Right lobe of liver (tissue), 6 donors: Measurements from ENCODE around the gene PGLYRP1. TPM values are rescaled to one million over a fixed set of nuclear protein-coding genes. Genes with fewer than 3 reads are reported as not detected.

Experiments
- ATAC-seq, 4 donors: fragments of 200-7000 bp; cut with Tn5 transposase; one replicate each; pipeline ENCODE4 v1.9.1; 2020; ENCODE audit warnings: mild to moderate bottlenecking in 4 of 4, moderate library complexity in 4 of 4
- DNase-seq, 3 donors: peaks; one replicate each; pipeline ENCODE4 v3.0.0-alpha.2; 2020
- H3K27ac ChIP-seq, 3 donors: fragments of 200-600 bp; one replicate each; pipeline ENCODE4 v1.8.0; 2022
- H3K27me3 ChIP-seq, 2 donors: fragments of 200-600 bp; one replicate each; pipeline ENCODE4 v1.8.0; 2022
- H3K36me3 ChIP-seq, 4 donors: fragments of 200-600 bp; sonication (generic) in 1 of 4; one replicate each; pipeline versions ENCODE4 v1.5.1 to v1.8.0; 2017 to 2022; ENCODE audit warnings: control low read depth in 1 of 4
- H3K4me1 ChIP-seq, 4 donors: fragments of 200-600 bp; sonication (generic) in 1 of 4; one replicate each; pipeline versions ENCODE4 v1.5.1 to v1.8.0; 2017 to 2022; ENCODE audit warnings: control low read depth in 1 of 4
- H3K4me3 ChIP-seq, 3 donors: fragments of 200-600 bp; one replicate each; pipeline ENCODE4 v1.8.0; 2022
- H3K9me3 ChIP-seq, 4 donors: fragments of 200-600 bp; sonication (generic) in 1 of 4; one replicate each; pipeline versions ENCODE4 v1.5.1 to v1.8.0; 2017 to 2022; ENCODE audit warnings: control low read depth in 1 of 4
- POLR2A ChIP-seq: fragments of 450-650 bp; IDR thresholded peaks from one replicate; pipeline ENCODE4 v1.6.1; 2017; ENCODE audit warnings: antibody characterized with exemption, mild to moderate bottlenecking
- WGBS: methylation state at CpG from one replicate; pipeline ENCODE4 v1.1.6; 2018; ENCODE audit warnings: low coverage, low lambda C conversion rate; ENCODE audit not compliant: insufficient coverage; ENCODE audit errors: missing lambda C conversion rate; 5-methylcytosine and 5-hydroxymethylcytosine counted together
- intact Hi-C, 2 donors: fragments of 100-400 bp; cut with DNase I; formaldehyde crosslinking; loops; one replicate each; pipeline versions ENCODE4 v1.11.2 to v1.14.1; 2022
- total RNA-seq, 6 experiments: library from RNA; depleted of rRNA in 2 of 6; stranded (reverse); fragments of >200 nt in 2 of 6; fragmentation: NEBNext Ultra II Directional in 3 of 6; extraction: Animal tissue kit (Norgen Biotek cat#: 25700) in 3 of 6; gene quantifications; one replicate each; pipeline versions ENCODE4 v1.1.0 to v1.2.4, GENCODE V29; 2016 to 2023
- TF ChIP-seq, protein P1 (sequence below), 4 donors: fragments of 200-600 bp in 3 of 4; fragments of 450-650 bp in 1 of 4; IDR thresholded peaks; one replicate each; pipeline versions ENCODE4 v1.5.1 to v1.8.0; 2016 to 2022; ENCODE audit warnings: antibody characterized with exemption in 4 of 4, mild to moderate bottlenecking in 2 of 4
- donor health status: DM: no; HTN: yes; CAD: no.
- donor health status: DM: no; HTN: no; CAD: no.
- donor health status: DM: no; HTN: no; CAD: no.
- donor health status: DM: no; HTN: yes; CAD: no.
- donor health status: DM: no; HTN: yes; CAD: no.

The PGLYRP1 gene
- total RNA-seq, 6 experiments from 2014 or later: 0.86 to 1.1 TPM; not detected in 4

DNA sequence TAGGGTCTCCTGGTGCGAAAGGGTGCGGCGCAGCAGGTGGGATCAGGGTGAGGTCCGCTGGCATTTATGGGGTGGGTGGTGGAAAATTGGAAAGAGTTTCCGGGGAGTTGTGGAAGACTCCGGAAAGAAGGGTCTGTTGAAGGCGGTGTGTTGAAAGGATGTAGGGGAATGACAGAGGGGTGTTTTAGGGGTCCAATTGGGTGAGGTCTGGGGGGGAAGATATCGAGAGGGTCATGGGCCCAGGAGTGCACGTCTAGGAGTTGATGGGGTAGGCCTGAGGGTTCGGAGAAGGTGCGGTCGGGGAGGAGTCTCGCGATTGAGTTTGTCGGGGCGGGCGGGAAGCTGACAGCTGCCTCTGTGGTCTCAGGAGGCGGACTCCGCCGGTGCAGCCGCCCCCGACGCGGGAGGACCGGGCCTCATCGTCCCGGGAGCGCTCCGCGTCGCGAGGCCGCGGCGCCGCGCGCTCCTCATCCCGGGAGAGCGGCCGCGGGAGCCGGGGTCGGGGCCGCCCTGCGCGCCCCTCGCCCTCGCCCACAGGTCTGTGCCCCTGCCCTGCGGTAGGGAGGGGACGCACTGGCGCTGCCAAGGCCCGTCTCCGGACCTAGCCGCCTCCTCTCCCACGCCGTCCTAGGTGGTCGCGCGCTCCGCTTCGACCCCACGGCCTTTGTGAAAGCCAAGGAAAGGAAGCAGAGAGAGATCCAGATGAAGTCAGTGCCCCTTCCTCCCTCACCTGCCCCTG is 7.0 kb downstream of the PGLYRP1 start:
- no peak overlapping the region for H3K27ac ChIP-seq
- WGBS: 12% methylated on average over 11 of the region's 63 CpGs
- H3K27me3 ChIP-seq: peaks cover 0 to 11% of the 10 kb centered on the region in 2 donors
- H3K4me3 ChIP-seq: peak overlapping the region; percentile 48 to 58 (median 53)
- peaks cover 0 to 21% (median 0%) of the 10 kb centered on the region in 4 donors for H3K4me1 ChIP-seq
- intact Hi-C loops: loop anchor here in 1 of 2 donors (10.0 kb wide), 1 partner anchor 191 kb away; no protein-coding TSS in a partner anchor
- no peaks in the 10 kb centered on the region for H3K36me3 ChIP-seq
- H3K9me3 ChIP-seq: no peaks in the 10 kb centered on the region
- DNase-seq (peak in 2 of 3 donors; percentile 34 to 54), ATAC-seq (peak in 3 of 4 donors; percentile 1 to 8 (median 3))
- no peak for TF ChIP-seq POLR2A
- TF ChIP-seq, protein P1, sequence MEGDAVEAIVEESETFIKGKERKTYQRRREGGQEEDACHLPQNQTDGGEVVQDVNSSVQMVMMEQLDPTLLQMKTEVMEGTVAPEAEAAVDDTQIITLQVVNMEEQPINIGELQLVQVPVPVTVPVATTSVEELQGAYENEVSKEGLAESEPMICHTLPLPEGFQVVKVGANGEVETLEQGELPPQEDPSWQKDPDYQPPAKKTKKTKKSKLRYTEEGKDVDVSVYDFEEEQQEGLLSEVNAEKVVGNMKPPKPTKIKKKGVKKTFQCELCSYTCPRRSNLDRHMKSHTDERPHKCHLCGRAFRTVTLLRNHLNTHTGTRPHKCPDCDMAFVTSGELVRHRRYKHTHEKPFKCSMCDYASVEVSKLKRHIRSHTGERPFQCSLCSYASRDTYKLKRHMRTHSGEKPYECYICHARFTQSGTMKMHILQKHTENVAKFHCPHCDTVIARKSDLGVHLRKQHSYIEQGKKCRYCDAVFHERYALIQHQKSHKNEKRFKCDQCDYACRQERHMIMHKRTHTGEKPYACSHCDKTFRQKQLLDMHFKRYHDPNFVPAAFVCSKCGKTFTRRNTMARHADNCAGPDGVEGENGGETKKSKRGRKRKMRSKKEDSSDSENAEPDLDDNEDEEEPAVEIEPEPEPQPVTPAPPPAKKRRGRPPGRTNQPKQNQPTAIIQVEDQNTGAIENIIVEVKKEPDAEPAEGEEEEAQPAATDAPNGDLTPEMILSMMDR (IDR thresholded peaks at IDR 0.05): no peak

GRCh38 chr19:46014941-46015686 is 7.7 kb downstream of the PGLYRP1 start:
- 19% methylated on average over 30 of the region's 74 CpGs for WGBS

DNA sequence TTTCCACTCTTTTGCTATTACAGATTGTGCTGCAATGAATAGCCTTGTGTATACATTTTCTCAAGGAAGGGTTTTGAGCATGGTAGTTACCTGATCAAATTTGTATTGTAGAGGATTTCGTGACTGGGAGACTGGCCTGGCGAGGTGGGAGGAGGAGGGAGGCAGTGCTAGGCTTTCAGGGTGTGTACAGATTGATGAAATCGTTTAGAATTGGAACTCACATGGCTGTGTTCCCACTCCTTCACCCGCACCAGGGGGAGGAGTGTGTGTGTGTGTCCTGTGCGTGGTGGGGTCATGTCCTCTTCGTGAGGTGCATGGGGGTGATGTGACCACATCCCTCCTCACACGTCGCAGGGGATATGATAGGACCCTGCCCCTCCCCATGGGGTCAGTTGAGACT is 8.3 kb downstream of the PGLYRP1 start:
- H3K36me3 ChIP-seq: no peaks in the 10 kb centered on the region
- no peak overlapping the region for H3K27ac ChIP-seq
- peaks cover 0 to 11% of the 10 kb centered on the region in 2 donors for H3K27me3 ChIP-seq
- ATAC-seq (no peak), DNase-seq (peak in 1 of 3 donors; percentile 48)
- 13% methylated on average over 2 of the region's 8 CpGs for WGBS
- intact Hi-C loops: loop anchor here in 1 of 2 donors (10.0 kb wide), 1 partner anchor 190 kb away; no protein-coding TSS in a partner anchor
- peak overlapping the region in 1 of 3 donors; percentile 35 for H3K4me3 ChIP-seq
- H3K4me1 ChIP-seq: peaks cover 0 to 21% (median 0%) of the 10 kb centered on the region in 4 donors
- no peaks in the 10 kb centered on the region for H3K9me3 ChIP-seq
- TF ChIP-seq, protein P1 (IDR thresholded peaks at IDR 0.05): no peak
- TF ChIP-seq POLR2A: no peak

More at GRCh38 chr19:46014941-46015686, 7.7 kb downstream of the PGLYRP1 start:
- H3K27me3 ChIP-seq: peaks cover 0 to 11% of the 10 kb centered on the region in 2 donors
- H3K4me3 ChIP-seq: peak overlapping the region in 1 of 3 donors; percentile 35
- H3K36me3 ChIP-seq: no peaks in the 10 kb centered on the region
- no peak for TF ChIP-seq POLR2A
- TF ChIP-seq, protein P1 (IDR thresholded peaks at IDR 0.05): no peak
- H3K9me3 ChIP-seq: no peaks in the 10 kb centered on the region
- intact Hi-C loops: loop anchor here in 1 of 2 donors (10.0 kb wide), 1 partner anchor 190 kb away; no protein-coding TSS in a partner anchor
- H3K27ac ChIP-seq: no peak overlapping the region
- peaks cover 0 to 21% (median 0%) of the 10 kb centered on the region in 4 donors for H3K4me1 ChIP-seq
- DNase-seq (peak; percentile 73 to 80 (median 74)), ATAC-seq (peak; percentile 61 to 79 (median 72))
